ENCODE results near the gene ASCC3.

- TF ChIP-seq CTCF (IDR thresholded peaks at IDR 0.05; ENCODE audit: low read depth, low read length, poor library complexity, severe bottlenecking) (no peak), EZH2phosphoT487 (IDR thresholded peaks at IDR 0.05; ENCODE audit: borderline replicate concordance, low read length) (no peak)
These were observed 414.6 kb downstream of the ASCC3 start for GRCh38 chr6:100466410-100467128.

Data from DOHH2 (cell line).